Eye (tissue), 1 donor: ENCODE measurements around the gene TXNDC16.
"Not testable (repeated sequence)": the region's sequence is repeated elsewhere in the genome, so short reads cannot be mapped to it uniquely, and the experiment has no call there.

Source experiments
- DNase-seq: peaks from one replicate; pipeline ENCODE4 v3.0.0-alpha.2; 2015

The TXNDC16 gene

DNA sequence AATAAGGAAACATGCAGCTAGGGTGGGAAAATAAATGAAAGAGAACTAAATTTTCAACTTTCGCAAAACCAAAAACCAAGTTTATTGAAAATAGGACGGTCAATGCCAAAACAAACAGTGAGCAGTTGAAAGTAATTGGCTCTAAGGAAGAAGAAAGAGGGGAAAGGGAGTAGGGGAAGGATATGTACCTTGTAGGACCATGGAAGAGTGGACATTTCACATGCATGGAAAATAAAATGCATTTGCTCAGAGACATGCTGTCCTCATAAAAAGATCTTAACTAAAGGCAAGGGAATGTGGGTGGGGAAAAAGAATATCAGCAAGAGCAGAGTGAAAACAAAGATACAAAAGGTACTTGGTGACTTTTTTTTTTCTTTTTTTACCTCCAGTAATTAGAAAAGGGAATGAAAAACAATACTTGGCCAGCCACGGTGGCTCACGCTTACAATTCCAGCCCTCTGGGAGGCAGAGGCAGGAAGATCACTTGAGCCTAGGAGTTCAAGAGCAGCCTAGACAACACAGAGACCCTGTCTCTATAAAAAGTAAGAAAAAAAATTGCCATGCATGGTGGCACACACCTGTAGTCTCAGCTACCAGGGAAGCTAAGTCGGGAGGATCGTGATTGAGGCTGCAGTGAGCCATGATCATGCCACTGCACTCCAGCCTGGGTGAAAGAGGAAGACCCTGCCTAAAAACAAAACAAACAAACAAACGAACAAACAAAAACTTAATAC, 6.6 kb downstream of the TXNDC16 start:
- DNase-seq: no peak

DNA sequence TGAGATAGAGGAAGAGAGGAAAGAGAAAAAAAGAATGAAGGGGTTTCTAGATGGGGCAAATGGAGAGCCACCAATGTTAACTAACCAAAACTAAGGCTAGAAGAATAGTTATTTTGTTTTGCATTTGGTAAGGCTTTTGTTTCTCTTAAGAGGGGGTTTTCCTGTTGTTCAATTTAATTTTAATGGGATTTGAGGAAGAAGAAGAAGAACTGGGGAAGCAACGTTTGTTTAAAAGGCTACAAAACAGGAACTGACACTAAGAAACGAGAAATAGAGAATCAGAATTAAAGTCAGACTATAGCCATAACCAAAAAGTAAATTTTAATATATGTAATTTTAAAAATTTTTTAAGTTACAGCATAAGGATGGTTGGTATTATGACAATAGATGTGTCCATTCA, 13.7 kb downstream of the TXNDC16 start:
- DNase-seq: no peak

DNA sequence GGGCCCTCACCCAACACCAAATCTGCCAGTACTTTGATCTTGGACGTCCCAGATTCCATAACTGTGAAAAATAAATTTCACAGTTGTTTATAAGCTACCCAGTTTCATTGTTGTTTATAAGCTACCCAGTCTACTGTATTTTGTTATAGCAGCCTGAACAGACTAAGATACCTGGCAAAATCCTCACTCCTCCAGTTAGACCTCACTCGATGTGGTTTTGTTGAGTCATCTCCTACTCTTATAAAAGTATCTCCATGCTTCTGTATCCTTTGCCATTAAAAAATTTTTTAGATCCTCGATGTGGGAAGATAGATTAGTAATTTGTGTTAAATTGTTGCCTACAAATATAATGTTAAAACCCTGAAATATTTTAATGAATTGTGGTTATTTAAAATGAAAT, 16.0 kb downstream of the TXNDC16 start:
- DNase-seq: no peak

DNA sequence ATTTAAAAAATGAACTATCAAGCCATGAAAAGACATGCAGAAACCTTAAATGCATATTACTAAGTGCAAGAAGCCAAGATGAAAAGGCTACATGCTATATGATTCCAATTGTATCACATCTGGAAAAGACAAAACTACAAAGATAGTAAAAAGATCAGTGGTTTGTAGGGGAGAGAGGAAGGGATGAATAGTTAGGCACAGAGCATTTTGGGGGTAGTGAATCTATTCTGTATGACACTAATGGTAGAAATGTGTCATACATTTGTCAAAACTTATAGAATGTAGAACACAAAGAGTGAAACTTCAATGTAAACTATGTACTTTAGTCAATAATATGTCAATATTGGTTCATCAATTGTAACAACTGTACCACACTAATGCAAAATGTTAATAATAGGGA, 20.8 kb downstream of the TXNDC16 start:
- DNase-seq: no peak

DNA sequence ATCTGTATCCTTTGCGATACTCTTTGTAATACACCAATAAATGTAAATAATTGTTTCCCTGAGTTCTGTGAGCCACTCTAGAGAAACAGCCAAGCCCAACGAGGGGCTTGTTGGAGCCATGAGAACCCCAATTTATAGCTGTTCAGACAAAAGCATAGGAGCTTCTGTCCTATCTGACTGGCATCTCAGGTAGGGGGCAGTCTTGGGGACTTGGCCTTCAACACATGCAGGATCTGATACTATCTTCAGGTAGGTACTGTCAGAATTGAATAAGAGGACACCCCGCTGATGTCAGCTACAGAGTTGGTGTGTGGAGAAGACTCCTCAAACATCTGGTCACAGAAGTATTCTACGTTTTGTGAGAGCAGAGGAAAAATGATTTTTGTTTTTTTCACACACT, 25.3 kb downstream of the TXNDC16 start:
- DNase-seq: no peak

DNA sequence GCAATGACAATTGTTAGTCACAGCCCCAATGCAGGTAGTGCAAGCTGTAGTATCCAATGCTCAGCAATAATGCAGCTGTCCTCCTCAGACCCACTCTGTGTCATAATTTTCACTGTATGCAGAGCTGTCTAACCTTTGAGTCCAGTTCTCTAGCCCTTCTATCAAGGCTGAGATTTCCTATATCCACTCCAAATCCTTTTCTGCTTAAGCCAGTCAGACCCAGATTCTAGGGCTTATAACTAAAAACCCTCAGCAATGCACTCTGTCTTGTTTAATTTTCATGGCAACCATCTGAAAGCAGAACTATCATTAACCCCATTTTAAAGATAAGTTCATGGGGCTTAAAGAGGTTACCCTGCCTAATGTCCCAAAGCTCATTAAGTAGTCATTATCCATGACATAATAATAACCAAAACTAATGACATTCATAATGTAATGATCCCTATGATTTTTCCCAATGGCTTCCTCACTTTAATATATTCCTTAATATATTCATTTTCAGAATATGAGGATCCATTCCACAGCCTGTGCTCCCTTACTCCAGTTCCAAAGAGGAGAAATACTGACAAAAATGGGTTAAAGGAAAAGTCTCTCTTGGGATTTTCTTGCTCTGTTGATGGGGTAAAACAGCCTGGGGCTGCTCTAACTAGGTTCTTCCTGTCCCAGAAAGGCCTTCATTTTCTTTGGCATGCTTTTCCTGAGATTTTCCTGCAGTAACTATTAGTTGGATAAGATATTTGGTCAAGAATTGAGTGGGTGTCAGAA, 29.5 kb downstream of the TXNDC16 start:
- DNase-seq: no peak

DNA sequence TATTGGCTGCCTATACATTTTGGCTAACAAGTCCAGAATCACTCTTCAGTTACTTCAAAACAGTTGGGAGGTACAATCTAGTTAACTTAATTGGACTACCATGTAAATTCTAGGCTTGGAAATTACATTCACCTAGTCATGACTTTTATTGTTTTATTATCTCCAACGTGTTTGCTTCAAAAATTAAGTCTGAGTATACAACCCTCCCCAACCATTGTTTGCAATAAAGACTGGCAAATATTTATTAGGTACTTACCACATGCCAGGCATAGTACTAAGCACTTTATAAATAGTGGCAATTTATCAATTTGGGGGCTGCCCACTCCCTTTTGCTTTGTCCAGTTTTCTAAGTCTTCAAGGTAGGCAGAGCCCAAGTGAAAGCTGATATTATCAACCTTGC, 30.3 kb downstream of the TXNDC16 start:
- DNase-seq: no peak

DNA sequence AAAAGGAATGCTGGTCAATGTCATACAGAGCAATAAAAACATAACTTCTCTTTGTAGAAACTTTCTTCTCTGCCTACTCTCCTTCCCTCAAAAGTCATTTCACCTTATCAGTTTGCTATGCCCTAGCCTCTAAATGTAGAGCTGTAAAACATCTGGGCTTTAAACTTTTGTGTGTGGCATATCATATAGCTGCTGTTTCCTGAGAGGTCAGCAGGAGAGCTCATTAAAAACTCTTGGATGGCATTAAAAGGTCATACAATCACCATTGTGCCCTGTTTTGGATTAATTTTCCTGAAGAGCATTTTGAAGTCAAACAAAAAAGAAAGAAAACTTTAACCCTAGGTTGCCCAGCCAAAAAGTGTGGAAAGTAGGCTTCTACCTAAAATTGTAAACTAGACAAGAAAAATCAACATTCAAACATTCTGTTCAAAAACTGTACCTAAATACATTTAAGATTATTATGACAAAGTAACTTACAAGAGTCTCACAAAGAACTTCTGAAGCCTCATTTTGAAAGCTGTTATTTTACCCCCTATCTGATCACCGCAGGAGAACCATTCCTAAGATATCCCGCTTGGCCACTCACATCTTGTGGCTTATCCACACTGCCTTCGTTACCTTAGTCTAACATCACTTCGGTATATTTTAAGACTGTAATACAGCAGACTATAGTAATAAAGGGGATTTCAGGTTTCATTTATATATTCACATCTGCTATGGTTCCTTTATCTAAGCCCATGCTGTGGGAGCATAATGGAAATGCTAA, 38.1 kb downstream of the TXNDC16 start:
- DNase-seq: no peak

DNA sequence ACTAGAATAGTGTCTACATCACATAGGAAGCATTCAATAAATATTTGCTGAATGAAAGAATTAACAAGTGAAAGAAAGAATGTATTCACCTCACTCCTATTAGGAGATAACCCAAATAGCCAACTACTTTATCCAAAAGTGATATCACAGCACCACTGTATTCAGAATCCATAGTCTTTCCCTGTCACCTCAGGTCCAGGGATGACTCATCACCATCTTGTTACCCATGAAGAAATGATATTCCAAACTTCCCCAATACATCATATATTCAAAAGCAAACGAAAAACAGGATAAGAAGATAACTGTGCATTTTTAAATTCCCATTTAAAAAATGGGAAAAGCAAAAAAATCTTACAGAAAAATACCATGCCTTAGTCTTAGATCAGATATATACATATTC, 39.1 kb downstream of the TXNDC16 start:
- no peak for DNase-seq

DNA sequence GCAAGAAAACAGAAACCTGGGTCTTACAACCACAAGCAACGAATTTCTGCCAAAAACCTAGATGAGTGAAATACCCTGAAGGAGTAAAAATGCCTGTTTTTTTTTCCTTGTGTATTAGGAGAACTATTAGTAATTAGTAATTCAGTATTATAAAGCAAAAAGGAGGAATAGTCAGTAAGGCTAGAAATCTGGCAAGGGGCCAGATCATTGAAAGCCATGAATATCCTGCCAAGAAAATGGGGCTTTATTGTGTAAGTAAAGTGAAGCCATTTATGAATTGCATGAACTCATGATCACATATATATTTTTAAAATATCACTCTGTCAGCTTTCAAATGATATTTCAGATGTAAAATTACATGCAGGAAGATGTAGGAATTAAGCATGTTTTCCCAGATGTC, 57.9 kb downstream of the TXNDC16 start:
- DNase-seq: no peak

DNA sequence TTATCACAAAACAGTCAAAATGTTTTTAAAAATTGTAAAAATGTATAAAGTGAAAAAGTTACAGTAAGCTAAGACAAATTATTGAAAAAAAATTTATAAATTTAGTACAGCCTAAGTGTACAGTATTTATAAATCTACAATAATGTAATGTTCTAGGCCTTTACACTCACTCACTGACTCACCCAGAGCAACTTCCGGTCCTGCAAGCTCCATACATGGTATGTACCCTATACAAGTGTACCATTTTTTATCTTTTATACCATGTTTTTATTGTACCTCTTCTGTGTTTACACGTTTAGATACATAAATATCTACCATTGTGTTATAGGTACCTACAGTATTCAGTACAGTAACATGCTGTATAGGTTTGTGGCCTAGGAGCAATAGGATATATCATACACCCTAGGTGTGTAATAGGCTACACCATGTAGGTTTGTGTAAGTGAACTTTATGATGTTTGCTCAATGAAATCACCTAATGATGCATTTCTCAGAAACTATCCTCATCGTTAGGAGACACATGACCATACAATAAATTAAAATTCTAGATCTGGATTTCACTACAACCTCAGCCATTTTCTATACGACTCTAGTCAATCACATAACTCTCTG, 66.8 kb downstream of the TXNDC16 start:
- no peak for DNase-seq

DNA sequence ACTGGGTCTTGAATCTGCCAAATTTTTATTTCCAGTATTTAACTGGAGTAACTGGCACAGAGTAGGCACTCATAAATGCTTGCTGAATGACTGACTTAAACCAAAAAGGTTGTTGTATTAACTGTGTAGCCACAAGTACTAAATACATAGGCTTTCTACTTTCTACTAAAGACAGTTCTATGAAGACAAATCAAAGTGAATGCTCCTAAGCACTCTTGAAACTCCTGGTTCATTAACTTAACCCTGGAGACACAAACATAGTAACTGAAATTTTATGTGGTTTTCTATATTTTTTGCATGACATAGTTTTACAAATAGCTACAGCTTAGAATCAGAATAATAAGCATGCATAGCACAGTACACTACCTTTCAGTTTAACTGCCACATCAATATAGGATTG, 70.4 kb downstream of the TXNDC16 start:
- no peak for DNase-seq

DNA sequence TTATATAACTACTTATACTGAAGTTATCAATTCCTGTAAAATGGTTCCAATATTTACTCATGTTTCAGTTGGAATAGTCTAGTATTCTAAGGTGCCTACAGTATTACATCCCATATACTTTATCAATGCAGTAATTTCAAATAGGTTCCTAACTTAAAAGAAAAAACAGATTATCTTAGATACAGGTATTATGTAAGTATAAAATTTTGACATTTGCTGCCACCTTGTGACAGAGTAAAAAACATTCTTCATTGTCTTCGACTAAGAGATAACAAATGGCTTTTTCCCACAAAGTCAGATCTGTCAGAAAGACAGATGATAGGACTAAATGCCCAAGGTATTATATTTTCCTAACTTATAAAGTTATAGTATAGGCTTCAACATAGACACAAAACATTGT, 78.7 kb downstream of the TXNDC16 start:
- DNase-seq: peak; percentile 26

DNA sequence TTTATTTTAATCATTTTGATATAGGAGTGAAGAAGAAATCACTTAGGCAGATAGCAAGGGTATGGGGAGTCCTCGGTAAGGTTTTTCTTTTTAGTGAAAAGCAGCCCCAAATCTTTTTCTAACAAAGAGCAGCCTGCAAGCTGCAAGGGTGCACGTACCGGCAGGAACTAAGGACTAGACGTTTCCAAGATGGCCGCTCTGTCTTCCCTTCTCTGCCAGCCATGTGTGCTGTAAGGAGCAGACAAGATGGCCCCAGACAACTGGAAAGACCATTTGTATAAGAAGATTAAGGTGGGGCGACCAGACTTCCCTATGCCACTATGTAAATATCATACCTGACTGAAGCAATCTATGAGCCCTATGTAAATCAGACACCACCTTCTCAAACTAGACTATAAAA, 79.6 kb downstream of the TXNDC16 start:
- no peak for DNase-seq

DNA sequence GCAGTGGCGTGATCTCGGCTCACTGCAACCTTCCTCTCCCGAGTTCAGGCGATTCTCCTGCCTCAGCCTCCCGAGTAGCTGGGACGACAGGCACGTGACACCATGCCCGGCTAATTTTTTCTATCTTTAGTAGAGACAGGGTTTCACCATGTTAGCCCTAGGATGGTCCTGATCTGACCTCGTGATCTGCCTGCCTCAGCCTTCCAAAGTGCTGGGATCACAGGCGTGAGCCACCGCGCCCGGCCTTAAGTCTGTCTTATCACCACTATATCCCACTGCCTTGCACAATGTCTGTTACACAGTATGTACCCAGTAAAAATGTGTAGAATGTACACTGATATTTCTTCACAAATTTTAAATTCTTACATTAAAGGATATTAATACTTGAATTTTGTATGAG, 80.1 kb downstream of the TXNDC16 start:
- not testable (repeated sequence) for DNase-seq

DNA sequence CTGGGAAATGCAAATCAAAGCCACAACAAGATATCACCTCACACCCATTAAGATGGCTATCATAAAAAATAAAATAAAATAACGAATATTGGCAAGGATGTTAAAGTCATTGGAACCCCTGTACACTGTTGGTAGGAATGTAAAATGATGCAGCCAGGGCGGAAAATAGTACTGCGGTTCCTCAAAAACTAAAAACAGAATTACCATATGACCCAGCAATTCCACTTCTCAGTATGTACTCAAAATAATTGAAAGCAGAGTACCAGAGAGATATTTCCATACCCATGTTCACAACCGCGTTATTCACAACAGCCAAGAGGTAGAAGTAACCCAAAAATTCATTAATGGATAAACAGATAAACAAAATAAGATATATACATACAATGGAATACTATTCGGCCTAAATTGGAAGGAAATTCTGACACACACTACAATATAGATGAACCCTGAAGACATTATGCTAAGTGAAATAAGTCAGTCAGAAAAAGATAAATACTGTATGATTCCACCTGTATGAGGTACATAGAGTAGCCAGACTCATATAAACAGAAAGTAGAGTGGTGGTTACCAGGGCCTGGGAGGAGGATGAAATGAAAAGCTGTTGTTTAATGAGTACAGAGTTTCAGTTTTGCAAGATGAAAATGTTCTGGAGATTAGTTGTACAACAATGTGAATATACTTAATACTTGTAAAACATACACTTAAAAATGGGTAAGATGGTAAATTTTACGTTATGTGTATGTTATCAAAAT, 84.6 kb downstream of the TXNDC16 start:
- DNase-seq: no peak

DNA sequence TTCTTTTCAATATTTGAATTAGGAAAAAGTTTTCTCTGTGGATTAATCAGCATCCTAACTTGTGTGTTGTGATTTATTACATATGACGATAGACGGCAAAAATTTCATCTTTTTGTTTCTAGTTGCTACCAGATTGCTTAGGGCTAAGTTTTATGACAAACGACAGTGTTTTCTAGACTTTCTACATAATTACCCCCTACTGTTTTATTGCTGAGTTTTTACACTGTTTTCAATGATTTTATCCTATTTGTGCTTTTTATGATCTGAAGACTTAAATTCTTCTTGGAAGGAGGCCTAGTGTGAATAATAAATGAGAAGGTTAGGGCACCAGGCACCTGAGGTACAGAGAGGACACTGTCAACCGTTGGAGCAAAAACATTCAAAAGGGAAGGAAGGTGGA, 88.1 kb downstream of the TXNDC16 start:
- DNase-seq: no peak

DNA sequence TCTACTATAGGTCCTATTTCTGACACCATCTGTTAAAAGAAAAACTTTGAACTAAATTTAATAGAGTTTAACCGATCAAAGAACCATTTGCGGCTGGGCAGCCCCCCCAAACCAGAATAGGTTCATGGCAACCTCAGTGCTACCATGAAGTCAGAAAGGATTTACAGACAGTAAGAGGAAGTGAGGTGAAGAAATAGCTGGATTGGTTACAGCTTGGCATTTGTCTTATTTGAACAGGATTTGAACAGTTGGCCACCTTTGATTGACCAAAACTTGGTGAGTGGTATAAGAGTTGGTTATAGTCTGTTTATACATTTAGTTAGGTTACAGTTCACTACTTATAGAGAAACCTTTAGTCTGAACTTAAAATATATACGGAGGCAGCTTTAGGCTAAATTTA, 88.9 kb downstream of the TXNDC16 start:
- no peak for DNase-seq

DNA sequence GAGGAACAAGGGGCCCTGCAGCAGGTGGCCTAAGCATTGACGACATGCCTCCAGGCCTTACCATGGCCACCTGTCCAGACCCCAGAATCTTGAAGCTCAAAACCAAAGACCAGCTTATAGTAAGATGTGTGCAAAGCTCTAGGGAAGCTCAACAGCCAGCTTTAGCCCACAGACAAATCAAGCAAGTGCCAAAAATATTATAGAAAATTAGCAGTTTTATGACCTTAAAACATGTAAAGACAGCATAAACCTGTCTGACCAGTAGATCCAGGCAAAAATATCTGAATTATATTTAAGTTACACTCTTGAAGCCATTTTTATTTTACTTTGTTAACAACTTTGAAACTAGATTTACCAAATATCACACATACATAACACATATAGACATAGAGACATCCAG, 90.6 kb downstream of the TXNDC16 start:
- DNase-seq: no peak

DNA sequence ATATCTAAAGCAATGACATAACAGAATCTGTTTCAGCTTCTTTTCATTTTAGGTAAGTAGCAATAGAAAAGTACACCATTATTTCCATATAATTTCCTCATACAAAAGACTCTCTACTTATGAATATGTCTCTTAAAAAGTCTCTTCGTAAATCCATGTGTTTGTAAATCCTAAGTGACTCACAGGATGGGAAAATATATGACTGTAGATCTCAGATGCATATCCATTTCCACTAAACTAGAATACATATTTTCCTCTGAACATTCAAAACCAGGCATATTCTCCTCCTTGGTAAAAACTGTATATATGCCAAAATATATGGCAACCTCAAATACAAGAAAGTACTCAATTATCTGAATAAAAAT, 93.6 kb downstream of the TXNDC16 start:
- DNase-seq: no peak

DNA sequence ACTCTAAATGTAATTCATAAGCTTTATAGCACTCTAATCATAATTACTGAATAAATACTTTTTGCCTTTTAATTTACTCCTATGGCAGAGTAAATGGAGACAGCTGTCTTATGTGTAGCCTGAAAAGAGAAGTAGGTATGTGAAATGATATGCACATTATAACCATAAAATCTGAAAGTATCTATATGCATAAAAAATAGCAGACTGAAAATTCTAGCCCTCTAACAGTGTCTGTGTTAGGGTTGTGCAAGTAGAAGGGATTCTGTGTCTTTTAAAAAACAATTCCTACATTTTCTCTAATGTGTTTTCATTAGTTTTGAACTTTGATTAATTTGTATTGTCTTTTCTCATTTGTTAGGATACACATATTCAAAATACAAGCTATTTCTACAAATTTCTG, 94.9 kb downstream of the TXNDC16 start:
- DNase-seq: no peak

DNA sequence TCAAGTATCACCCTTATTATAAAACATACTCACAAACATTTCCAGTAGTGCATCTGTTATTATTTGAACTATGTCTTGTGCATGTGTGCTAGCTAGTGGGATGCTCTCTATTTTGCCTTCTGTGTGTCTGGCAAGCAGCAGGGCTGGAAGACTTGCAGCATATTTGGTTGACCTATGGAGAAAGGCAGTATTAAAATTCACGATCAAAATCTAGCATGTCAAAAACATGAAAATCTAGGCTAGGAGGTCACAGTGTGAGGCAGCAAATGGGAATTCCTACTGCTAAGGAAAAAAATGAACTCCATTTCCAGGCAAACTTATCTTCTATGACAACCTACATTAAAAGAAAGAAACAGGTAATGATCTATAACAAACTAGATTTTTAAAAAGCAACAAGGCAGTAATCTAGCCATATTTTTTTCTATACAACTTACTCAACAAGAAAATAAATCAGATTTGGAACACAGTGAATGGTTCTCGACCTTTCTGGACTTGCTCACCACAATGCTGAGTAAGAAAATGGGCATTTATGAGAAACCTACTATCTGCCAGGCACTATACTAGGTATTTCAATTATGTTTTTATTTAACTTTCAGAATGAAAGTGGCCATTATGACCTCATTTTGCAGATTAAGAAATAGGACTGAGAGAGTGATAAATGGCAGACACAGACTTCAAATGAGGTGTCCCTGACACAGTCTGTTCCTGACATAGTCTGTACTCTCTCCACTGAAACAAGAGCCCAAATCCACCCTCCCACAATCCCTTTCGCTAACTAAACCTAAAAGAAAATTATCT, 96.8 kb downstream of the TXNDC16 start:
- no peak for DNase-seq
